22Rv1 (cell line): ENCODE results near the gene WDR1.

Experiments used
- H3K27ac ChIP-seq: fragments of 450-650 bp; 2 replicates; pipeline ENCODE4 v1.5.1; 2017
- CTCF ChIP-seq: fragments of 450-650 bp; IDR thresholded peaks from 2 replicates; pipeline ENCODE4 v1.5.1; 2017; ENCODE audit warnings: mild to moderate bottlenecking
- ZFX ChIP-seq: fragments of 450-650 bp; IDR thresholded peaks from 2 replicates; pipeline ENCODE4 v1.6.1; 2017; ENCODE audit warnings: antibody characterized with exemption, borderline replicate concordance

The WDR1 gene

GRCh38 chr4:10069075-10069642 is 47.4 kb downstream of the WDR1 start:
- no peak overlapping the region for H3K27ac ChIP-seq
- TF ChIP-seq ZFX (no peak), CTCF (no peak)

- H3K27ac ChIP-seq, result no peak overlapping the region
- TF ChIP-seq CTCF, result no peak
- no peak for TF ChIP-seq ZFX
Observed at GRCh38 chr4:10066670-10067651, 49.6 kb downstream of the WDR1 start.

- no peak overlapping the region for H3K27ac ChIP-seq
- TF ChIP-seq CTCF, result no peak
- no peak for TF ChIP-seq ZFX
Observed at GRCh38 chr4:10066206-10066605, 50.4 kb downstream of the WDR1 start.

GRCh38 chr4:10063544-10064300 is 52.9 kb downstream of the WDR1 start:
- no peak overlapping the region for H3K27ac ChIP-seq
- TF ChIP-seq ZFX, result no peak
- peak; percentile 17; the same call in 1 of the 2 replicates for TF ChIP-seq CTCF

- TF ChIP-seq CTCF, result no peak
- TF ChIP-seq ZFX, result no peak
- no peak overlapping the region for H3K27ac ChIP-seq
Observed at GRCh38 chr4:10061650-10062415, 54.8 kb downstream of the WDR1 start.

- no peak for TF ChIP-seq ZFX
- TF ChIP-seq CTCF, result no peak
- H3K27ac ChIP-seq, result no peak overlapping the region
Observed at GRCh38 chr4:10058371-10058770, 58.2 kb downstream of the WDR1 start.
